ENCODE data around the gene MEIOSIN.

GRCh38 chr19:45804140-45804958 is 71.1 kb downstream of the MEIOSIN start:
- TF ChIP-seq POLR2A (IDR thresholded peaks at IDR 0.05; ENCODE audit: low read length) = no peak
- no peak for TF ChIP-seq GATA1 (IDR thresholded peaks at IDR 0.05; ENCODE audit: low read depth, low read length)
